Measurements from ENCODE around the gene ADGB. TPM values are rescaled to one million over a fixed set of nuclear protein-coding genes. Genes with fewer than 3 reads are reported as not detected.

ADGB gene
- total RNA-seq, 1 donor from 2014 or later = 6.2 TPM

DNA sequence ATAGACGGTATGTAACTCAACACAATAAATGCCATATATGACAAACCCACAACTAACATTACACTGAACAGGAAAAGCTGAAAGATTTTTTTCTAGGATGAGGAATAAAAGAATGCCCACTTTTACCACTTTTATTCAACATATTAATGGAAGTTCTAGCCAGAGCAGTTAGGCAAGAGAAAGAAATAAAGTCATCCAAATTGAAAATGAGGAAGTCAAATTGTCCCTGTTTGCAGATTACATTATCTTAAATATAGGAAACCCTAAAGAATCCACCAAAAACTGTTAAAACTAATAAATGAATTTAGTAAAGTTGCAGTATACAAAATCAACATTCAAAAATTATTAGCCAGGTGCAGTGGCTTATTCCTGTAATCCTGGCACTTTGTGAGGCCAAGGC, 24.6 kb upstream of the ADGB start:
- DNase-seq (no peak), ATAC-seq (no peak)
- H3K27me3 ChIP-seq (ENCODE audit: low read depth) = no peaks in the 10 kb centered on the region
- H3K9me3 ChIP-seq = peaks cover 6% of the 10 kb centered on the region
- intact Hi-C loops (cut with DNase I) = no loop called here
- TF ChIP-seq, protein P1, sequence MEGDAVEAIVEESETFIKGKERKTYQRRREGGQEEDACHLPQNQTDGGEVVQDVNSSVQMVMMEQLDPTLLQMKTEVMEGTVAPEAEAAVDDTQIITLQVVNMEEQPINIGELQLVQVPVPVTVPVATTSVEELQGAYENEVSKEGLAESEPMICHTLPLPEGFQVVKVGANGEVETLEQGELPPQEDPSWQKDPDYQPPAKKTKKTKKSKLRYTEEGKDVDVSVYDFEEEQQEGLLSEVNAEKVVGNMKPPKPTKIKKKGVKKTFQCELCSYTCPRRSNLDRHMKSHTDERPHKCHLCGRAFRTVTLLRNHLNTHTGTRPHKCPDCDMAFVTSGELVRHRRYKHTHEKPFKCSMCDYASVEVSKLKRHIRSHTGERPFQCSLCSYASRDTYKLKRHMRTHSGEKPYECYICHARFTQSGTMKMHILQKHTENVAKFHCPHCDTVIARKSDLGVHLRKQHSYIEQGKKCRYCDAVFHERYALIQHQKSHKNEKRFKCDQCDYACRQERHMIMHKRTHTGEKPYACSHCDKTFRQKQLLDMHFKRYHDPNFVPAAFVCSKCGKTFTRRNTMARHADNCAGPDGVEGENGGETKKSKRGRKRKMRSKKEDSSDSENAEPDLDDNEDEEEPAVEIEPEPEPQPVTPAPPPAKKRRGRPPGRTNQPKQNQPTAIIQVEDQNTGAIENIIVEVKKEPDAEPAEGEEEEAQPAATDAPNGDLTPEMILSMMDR (IDR thresholded peaks at IDR 0.05) = no peak
- H3K27ac ChIP-seq = no peak overlapping the region
- H3K4me1 ChIP-seq = no peaks in the 10 kb centered on the region
- H3K36me3 ChIP-seq = no peaks in the 10 kb centered on the region
- H3K4me3 ChIP-seq = no peak overlapping the region

DNA sequence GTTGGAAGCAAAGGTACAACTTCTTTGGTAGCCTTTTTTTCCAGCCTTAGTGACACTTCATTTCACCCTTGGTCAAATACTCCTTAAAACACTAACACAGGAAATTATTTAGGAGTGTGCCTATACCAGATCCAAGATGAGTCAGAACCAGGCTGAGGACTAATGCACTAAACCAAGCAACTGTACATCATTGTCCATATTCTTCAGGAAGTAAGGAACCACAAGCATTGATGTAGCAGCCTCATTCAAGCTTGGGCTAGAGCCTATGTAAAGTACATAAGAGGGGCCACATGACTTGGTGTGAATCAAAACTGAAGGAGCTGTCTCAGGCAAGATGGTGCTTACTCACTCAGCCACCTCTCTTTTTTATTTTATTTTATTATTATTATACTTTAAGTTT, 20.7 kb upstream of the ADGB start:
- H3K27ac ChIP-seq = no peak overlapping the region
- no peaks in the 10 kb centered on the region for H3K27me3 ChIP-seq (ENCODE audit: low read depth)
- ATAC-seq = no peak
- H3K4me3 ChIP-seq = no peak overlapping the region
- no peaks in the 10 kb centered on the region for H3K36me3 ChIP-seq
- TF ChIP-seq, protein P1 (IDR thresholded peaks at IDR 0.05) = no peak
- DNase-seq = no peak
- H3K4me1 ChIP-seq = no peaks in the 10 kb centered on the region
- intact Hi-C loops (cut with DNase I) = no loop called here
- no peaks in the 10 kb centered on the region for H3K9me3 ChIP-seq

DNA sequence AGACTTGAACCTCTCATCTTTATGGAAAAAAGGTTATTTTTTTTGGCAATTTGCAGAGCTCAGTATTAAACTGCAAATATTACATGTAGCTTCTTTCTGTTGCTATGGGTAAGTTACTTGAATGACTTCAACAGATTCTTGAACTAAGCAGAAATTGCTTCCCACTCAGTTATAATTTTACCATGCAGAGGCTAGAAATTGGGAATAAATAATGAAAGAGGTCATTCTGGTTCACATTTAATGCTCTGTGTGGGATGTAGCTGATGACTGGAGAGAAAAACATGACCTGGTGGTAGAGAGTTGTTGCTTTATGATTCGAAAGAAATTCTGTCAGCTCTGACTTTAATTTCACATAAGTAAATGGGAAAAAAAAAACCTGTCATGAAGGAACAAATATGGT, 16.8 kb upstream of the ADGB start:
- DNase-seq = no peak
- no peaks in the 10 kb centered on the region for H3K27me3 ChIP-seq (ENCODE audit: low read depth)
- intact Hi-C loops (cut with DNase I) = no loop called here
- no peak overlapping the region for H3K4me3 ChIP-seq
- H3K9me3 ChIP-seq = no peaks in the 10 kb centered on the region
- ATAC-seq = no peak
- H3K36me3 ChIP-seq = no peaks in the 10 kb centered on the region
- TF ChIP-seq, protein P1 (IDR thresholded peaks at IDR 0.05) = no peak
- H3K27ac ChIP-seq = no peak overlapping the region
- no peaks in the 10 kb centered on the region for H3K4me1 ChIP-seq

DNA sequence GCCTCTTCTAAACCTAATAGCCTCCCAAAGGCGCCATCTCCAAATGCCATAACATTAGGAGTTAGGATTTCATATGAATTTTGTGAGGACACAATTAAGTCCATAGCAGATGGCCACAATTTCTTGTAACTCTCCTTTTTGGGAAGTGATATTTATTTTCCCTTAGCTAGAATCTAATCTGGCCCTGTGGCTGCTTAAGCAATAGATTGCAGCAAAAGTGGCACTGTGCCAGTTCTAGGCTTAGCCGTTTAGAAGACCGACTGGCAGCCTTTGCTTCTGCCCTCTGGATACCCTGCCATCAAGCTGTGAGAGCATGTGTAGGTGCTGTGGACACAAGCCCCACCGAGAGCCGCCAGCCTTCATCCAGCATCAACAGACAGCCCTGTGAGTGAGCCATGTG, 15.9 kb upstream of the ADGB start:
- no peaks in the 10 kb centered on the region for H3K27me3 ChIP-seq (ENCODE audit: low read depth)
- TF ChIP-seq, protein P1 (IDR thresholded peaks at IDR 0.05) = no peak
- DNase-seq (peak; percentile 60), ATAC-seq (peak; percentile 41 to 51)
- H3K4me3 ChIP-seq = no peak overlapping the region
- intact Hi-C loops (cut with DNase I) = no loop called here
- H3K9me3 ChIP-seq = no peaks in the 10 kb centered on the region
- H3K27ac ChIP-seq = no peak overlapping the region
- H3K4me1 ChIP-seq = no peaks in the 10 kb centered on the region
- no peaks in the 10 kb centered on the region for H3K36me3 ChIP-seq

DNA sequence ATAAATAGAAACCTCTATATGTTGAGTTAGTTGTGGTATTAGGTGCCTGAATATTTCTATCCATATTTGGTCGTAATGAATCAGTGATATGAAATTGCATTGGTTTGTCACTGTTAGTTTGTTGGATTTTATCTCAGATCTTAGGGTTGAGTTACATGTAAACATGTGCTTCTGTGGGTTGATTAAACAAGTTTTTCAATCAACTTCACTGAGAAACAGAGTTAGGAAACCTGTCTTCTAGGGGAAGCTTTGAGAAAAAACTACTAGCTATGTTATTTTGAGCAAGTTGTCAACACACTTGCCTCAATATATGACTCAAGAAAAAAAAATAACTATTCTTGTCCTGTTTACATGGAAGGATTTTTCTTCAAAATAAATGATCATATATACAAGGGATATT, 14.8 kb upstream of the ADGB start:
- Histone ChIP-seq H3K4me3 (no peak overlapping the region), H3K4me1 (no peaks in the 10 kb centered on the region), H3K27ac (no peak overlapping the region), H3K36me3 (no peaks in the 10 kb centered on the region), H3K9me3 (no peaks in the 10 kb centered on the region), H3K27me3 (ENCODE audit: low read depth) (no peaks in the 10 kb centered on the region)
- ATAC-seq = no peak
- TF ChIP-seq, protein P1 (IDR thresholded peaks at IDR 0.05) = no peak
- DNase-seq = no peak
- intact Hi-C loops (cut with DNase I) = no loop called here

DNA sequence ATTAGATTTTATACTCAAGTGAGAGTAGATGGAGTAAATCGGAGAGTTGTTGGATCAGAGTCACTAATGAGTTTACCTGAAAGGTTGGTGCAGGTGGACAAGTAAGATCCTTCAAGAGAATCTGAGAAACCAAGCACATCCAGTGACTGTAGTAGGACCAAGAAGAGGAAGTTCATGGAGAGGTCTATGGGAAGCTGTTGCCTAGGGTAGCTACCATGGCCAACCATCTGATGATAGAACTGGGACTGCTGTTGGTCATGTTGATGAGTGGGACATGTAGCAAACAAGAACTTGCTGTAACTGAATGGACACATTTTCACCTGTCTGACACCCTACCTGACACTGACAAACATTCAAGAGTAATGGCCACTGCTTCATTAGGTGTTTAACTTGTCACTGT, 11.3 kb upstream of the ADGB start:
- Histone ChIP-seq H3K4me3 (no peak overlapping the region), H3K36me3 (no peaks in the 10 kb centered on the region), H3K27ac (no peak overlapping the region), H3K9me3 (no peaks in the 10 kb centered on the region), H3K27me3 (ENCODE audit: low read depth) (no peaks in the 10 kb centered on the region), H3K4me1 (no peaks in the 10 kb centered on the region)
- DNase-seq (no peak), ATAC-seq (peak in 1 of 2 donors; percentile 62)
- TF ChIP-seq, protein P1 (IDR thresholded peaks at IDR 0.05) = no peak
- intact Hi-C loops (cut with DNase I) = no loop called here

Measured in lower lobe of right lung (tissue), 2 donors.